ENCODE measurements around the gene YY1. TPM values are rescaled to one million over a fixed set of nuclear protein-coding genes. Genes with fewer than 3 reads are reported as not detected.

YY1 gene
- polyA plus RNA-seq, 3 donors = 13.3 to 35.2 (median 15.7) TPM

DNA sequence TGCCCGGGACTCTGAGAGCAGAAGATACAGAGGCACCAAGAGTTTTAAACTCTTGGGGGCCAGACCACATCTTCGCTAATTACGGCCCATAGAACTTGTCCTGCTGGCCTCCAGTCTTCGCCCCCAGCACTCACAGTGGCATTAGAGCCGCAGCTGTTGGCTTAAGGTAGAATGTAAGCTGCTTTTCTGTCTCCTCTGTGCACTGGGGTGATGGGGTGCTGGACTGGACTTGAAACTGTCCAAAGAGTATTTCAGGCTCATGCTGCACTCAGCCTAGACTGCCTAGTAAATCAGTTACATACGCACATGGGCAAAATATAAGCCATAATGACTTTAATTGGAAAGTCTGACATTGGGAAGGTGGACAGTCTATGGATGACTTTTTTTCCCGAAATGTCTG is 29.0 kb downstream of the YY1 start:
- no peak overlapping the region for H2AFZ ChIP-seq (ENCODE audit: insufficient read depth, low read depth, low read length, poor library complexity, severe bottlenecking)
- peaks cover 97% of the 10 kb centered on the region for H3K79me2 ChIP-seq (ENCODE audit: insufficient read depth, low read length)
- H3K27ac ChIP-seq (ENCODE audit: low read depth in 1 of 2, low read length in 2 of 2) = peak overlapping the region in 1 of 2 donors; percentile 19
- no peak overlapping the region for H3K4me2 ChIP-seq (replicated peaks; ENCODE audit: extremely low read depth, low read length, poor library complexity, severe bottlenecking)
- no peaks in the 10 kb centered on the region for H3K9me3 Mint-ChIP-seq
- peaks cover 30 to 64% of the 10 kb centered on the region in 2 donors for H3K36me3 ChIP-seq (replicated peaks in 1 of 2; ENCODE audit: control insufficient read depth in 1 of 2, insufficient read depth in 2 of 2, low read length in 2 of 2)
- no peaks in the 10 kb centered on the region for H3K27me3 ChIP-seq (ENCODE audit: control insufficient read depth in 2 of 2, insufficient read depth in 2 of 2, low read length in 2 of 2)
- 100% methylated on average over 7 of the region's 7 CpGs for WGBS (ENCODE audit: insufficient coverage)
- intact Hi-C loops (cut with micrococcal nuclease) = loop anchor here in 1 of 2 donors (10.0 kb wide), 1 partner anchor 357 kb away; no protein-coding TSS in a partner anchor
- no peaks in the 10 kb centered on the region for H3K4me1 ChIP-seq (ENCODE audit: control insufficient read depth in 1 of 2, insufficient read depth in 2 of 2, low read length in 2 of 2)
- H3K4me1 Mint-ChIP-seq = peaks cover 9% of the 10 kb centered on the region
- H3K4me3 ChIP-seq (replicated peaks in 1 of 3; ENCODE audit: low read depth in 2 of 3, low read length in 3 of 3) = no peak overlapping the region
- H3K27me3 Mint-ChIP-seq (ENCODE audit: low read depth in 3 of 3) = no peaks in the 10 kb centered on the region
- H3K36me3 Mint-ChIP-seq = peaks cover 33 to 58% of the 10 kb centered on the region in 2 donors
- peaks cover 99% of the 10 kb centered on the region for H4K20me1 ChIP-seq (ENCODE audit: insufficient read depth, low read length)
- peak overlapping the region in 4 of 7 donors; percentile 2 to 76 (median 32) for H3K27ac Mint-ChIP-seq
- H3K9me3 ChIP-seq (replicated peaks in 1 of 2; ENCODE audit: control insufficient read depth in 1 of 2, insufficient read depth in 1 of 2, low read length in 2 of 2) = no peaks in the 10 kb centered on the region
- H3K9ac ChIP-seq (ENCODE audit: insufficient read depth, low read length, poor library complexity, severe bottlenecking) = no peak overlapping the region
- TF ChIP-seq, protein P1, sequence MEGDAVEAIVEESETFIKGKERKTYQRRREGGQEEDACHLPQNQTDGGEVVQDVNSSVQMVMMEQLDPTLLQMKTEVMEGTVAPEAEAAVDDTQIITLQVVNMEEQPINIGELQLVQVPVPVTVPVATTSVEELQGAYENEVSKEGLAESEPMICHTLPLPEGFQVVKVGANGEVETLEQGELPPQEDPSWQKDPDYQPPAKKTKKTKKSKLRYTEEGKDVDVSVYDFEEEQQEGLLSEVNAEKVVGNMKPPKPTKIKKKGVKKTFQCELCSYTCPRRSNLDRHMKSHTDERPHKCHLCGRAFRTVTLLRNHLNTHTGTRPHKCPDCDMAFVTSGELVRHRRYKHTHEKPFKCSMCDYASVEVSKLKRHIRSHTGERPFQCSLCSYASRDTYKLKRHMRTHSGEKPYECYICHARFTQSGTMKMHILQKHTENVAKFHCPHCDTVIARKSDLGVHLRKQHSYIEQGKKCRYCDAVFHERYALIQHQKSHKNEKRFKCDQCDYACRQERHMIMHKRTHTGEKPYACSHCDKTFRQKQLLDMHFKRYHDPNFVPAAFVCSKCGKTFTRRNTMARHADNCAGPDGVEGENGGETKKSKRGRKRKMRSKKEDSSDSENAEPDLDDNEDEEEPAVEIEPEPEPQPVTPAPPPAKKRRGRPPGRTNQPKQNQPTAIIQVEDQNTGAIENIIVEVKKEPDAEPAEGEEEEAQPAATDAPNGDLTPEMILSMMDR (IDR thresholded peaks at IDR 0.05) = no peak
- no peak for DNase-seq
- no peak overlapping the region for H3K4me3 Mint-ChIP-seq

- TF ChIP-seq, protein P1 (IDR thresholded peaks at IDR 0.05) = no peak
- no peaks in the 10 kb centered on the region for H3K27me3 Mint-ChIP-seq (ENCODE audit: low read depth in 3 of 3)
- Histone ChIP-seq H3K36me3 (replicated peaks in 1 of 2; ENCODE audit: control insufficient read depth in 1 of 2, insufficient read depth in 2 of 2, low read length in 2 of 2) (peaks cover 23 to 57% of the 10 kb centered on the region in 2 donors), H3K27me3 (ENCODE audit: control insufficient read depth in 2 of 2, insufficient read depth in 2 of 2, low read length in 2 of 2) (no peaks in the 10 kb centered on the region), H3K9me3 (replicated peaks in 1 of 2; ENCODE audit: control insufficient read depth in 1 of 2, insufficient read depth in 1 of 2, low read length in 2 of 2) (no peaks in the 10 kb centered on the region), H4K20me1 (ENCODE audit: insufficient read depth, low read length) (peaks cover 99% of the 10 kb centered on the region), H3K79me2 (ENCODE audit: insufficient read depth, low read length) (peaks cover 97% of the 10 kb centered on the region), H3K27ac (ENCODE audit: low read depth in 1 of 2, low read length in 2 of 2) (peak overlapping the region in 1 of 2 donors; percentile 19), H2AFZ (ENCODE audit: insufficient read depth, low read depth, low read length, poor library complexity, severe bottlenecking) (no peak overlapping the region), H3K4me3 (replicated peaks in 1 of 3; ENCODE audit: low read depth in 2 of 3, low read length in 3 of 3) (no peak overlapping the region), H3K9ac (ENCODE audit: insufficient read depth, low read length, poor library complexity, severe bottlenecking) (no peak overlapping the region), H3K4me1 (ENCODE audit: control insufficient read depth in 1 of 2, insufficient read depth in 2 of 2, low read length in 2 of 2) (no peaks in the 10 kb centered on the region), H3K4me2 (replicated peaks; ENCODE audit: extremely low read depth, low read length, poor library complexity, severe bottlenecking) (no peak overlapping the region)
- no peak overlapping the region for H3K4me3 Mint-ChIP-seq
- intact Hi-C loops (cut with micrococcal nuclease) = loop anchor here in 1 of 2 donors (10.0 kb wide), 1 partner anchor 356 kb away; no protein-coding TSS in a partner anchor
- H3K9me3 Mint-ChIP-seq = no peaks in the 10 kb centered on the region
- H3K27ac Mint-ChIP-seq = peak overlapping the region in 4 of 7 donors; percentile 23 to 42 (median 34)
- peaks cover 11% of the 10 kb centered on the region for H3K4me1 Mint-ChIP-seq
- no peak for DNase-seq
- 92% methylated on average over 2 of the region's 7 CpGs for WGBS (ENCODE audit: insufficient coverage)
- H3K36me3 Mint-ChIP-seq = peaks cover 28 to 51% of the 10 kb centered on the region in 2 donors
Measured at GRCh38 chr14:100268591-100269207, 29.8 kb downstream of the YY1 start.

All from CD14-positive monocyte (primary cell).